BLaER1 (cell line): ENCODE measurements around the gene ZACN.

Experiments
- H3K27ac ChIP-seq: shearing (Covaris generic); formaldehyde crosslinking; 2 replicates; pipeline ENCODE4 v1.8.1; 2022
- H3K27me3 ChIP-seq: shearing (Covaris generic); formaldehyde crosslinking; 2 replicates; pipeline ENCODE4 v1.8.1; 2022
- H3K36me3 ChIP-seq: shearing (Covaris generic); formaldehyde crosslinking; 2 replicates; pipeline ENCODE4 v1.8.1; 2022
- H3K4me1 ChIP-seq: shearing (Covaris generic); formaldehyde crosslinking; 2 replicates; pipeline ENCODE4 v1.8.1; 2022
- H3K4me2 ChIP-seq: shearing (Covaris generic); formaldehyde crosslinking; 2 replicates; pipeline ENCODE4 v1.8.1; 2022
- H3K4me3 ChIP-seq: shearing (Covaris generic); formaldehyde crosslinking; 2 replicates; pipeline ENCODE4 v1.8.1; 2022
- H3K9ac ChIP-seq: shearing (Covaris generic); formaldehyde crosslinking; 2 replicates; pipeline ENCODE4 v1.8.1; 2022
- H3K9me3 ChIP-seq: shearing (Covaris generic); formaldehyde crosslinking; 2 replicates; pipeline ENCODE4 v1.8.1; 2022
- H4K20me1 ChIP-seq: shearing (Covaris generic); formaldehyde crosslinking; 2 replicates; pipeline ENCODE4 v1.8.1; 2022
- Cebpa-rat ChIP-seq: shearing (Covaris generic); IDR thresholded peaks from 2 replicates; pipeline ENCODE4 v1.8.1; 2022

Gene ZACN

DNA sequence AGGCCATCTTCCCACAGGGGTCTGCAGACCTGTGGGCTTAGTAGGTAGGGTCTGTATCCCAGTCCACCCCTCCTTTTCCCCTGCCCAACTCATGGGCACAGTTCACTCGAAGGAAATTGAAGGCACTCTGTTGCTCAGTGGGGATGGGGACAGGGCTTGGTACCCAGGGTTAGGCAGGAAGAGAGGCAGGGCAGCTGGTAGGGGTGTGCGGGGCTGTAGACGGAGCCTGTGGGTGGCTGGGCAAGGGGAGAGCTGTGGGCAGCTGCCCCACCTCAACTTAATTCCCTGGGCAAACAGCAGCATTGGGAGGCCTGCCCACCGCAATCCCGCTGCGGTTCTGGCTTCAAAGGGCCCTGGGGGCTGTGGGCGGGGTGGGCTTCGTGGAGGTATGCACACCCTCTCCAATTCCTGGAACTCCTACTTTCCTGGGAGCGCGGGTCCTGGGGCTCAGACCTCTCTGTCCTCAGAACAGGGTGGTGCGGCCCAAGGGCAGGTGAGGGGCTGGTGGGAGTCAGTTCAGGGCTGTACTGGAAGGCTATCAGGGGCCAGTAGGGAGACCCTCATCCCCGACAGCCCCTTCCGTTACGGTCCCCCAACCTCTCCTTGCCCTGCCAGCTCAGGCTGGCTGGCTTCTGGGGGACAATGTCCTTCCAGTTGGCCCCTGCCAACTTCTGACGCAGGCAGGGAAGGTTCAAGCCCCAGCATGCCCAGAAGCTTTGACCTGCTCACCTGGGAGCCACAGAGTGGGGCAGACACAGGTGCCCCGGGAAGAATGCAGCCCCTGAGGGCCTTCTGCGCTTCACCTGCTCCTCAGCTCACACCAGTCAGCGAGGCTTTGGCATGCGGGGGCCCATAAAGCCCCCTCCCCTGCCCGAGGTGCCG lies 53.0 kb downstream of the ZACN start:
- Histone ChIP-seq H3K9me3 (no peaks in the 10 kb centered on the region), H3K4me3 (no peak overlapping the region), H4K20me1 (no peaks in the 10 kb centered on the region), H3K27me3 (no peaks in the 10 kb centered on the region), H3K4me2 (no peak overlapping the region), H3K4me1 (peaks cover 46% of the 10 kb centered on the region), H3K9ac (no peak overlapping the region), H3K36me3 (no peaks in the 10 kb centered on the region), H3K27ac (no peak overlapping the region)
- no peak for TF ChIP-seq Cebpa-rat
